ENCODE measurements around the gene NOX4.

GRCh38 chr11:89463266-89463780 is 27.9 kb downstream of the NOX4 start:
- TF ChIP-seq POLR2A (IDR thresholded peaks at IDR 0.05): no peak
- TF ChIP-seq, protein P1, sequence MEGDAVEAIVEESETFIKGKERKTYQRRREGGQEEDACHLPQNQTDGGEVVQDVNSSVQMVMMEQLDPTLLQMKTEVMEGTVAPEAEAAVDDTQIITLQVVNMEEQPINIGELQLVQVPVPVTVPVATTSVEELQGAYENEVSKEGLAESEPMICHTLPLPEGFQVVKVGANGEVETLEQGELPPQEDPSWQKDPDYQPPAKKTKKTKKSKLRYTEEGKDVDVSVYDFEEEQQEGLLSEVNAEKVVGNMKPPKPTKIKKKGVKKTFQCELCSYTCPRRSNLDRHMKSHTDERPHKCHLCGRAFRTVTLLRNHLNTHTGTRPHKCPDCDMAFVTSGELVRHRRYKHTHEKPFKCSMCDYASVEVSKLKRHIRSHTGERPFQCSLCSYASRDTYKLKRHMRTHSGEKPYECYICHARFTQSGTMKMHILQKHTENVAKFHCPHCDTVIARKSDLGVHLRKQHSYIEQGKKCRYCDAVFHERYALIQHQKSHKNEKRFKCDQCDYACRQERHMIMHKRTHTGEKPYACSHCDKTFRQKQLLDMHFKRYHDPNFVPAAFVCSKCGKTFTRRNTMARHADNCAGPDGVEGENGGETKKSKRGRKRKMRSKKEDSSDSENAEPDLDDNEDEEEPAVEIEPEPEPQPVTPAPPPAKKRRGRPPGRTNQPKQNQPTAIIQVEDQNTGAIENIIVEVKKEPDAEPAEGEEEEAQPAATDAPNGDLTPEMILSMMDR (IDR thresholded peaks at IDR 0.05): no peak

Data from suprapubic skin (tissue), 3 donors.